Measurements from ENCODE around the gene CCDC142.

DNA sequence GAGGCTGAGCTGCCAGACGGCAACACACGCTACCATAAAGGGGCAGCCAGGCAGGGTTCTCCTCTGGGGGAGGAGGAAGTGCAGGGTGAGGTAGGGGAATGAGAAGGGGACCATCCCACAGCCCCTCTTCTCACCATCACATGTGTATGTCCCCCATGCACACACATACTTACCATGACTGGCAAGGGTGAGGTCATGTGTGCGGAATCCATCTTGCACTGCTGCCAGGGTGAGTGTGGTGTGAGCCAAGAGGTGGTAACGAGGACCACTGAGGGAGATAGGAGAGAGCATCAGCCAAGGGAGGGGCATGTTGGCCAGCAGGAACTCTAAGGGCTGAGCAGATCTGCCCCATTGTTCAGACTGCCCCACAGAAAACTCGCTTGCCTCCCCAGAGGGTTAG lies 54.1 kb downstream of the CCDC142 start:
- TF ChIP-seq, protein P1, sequence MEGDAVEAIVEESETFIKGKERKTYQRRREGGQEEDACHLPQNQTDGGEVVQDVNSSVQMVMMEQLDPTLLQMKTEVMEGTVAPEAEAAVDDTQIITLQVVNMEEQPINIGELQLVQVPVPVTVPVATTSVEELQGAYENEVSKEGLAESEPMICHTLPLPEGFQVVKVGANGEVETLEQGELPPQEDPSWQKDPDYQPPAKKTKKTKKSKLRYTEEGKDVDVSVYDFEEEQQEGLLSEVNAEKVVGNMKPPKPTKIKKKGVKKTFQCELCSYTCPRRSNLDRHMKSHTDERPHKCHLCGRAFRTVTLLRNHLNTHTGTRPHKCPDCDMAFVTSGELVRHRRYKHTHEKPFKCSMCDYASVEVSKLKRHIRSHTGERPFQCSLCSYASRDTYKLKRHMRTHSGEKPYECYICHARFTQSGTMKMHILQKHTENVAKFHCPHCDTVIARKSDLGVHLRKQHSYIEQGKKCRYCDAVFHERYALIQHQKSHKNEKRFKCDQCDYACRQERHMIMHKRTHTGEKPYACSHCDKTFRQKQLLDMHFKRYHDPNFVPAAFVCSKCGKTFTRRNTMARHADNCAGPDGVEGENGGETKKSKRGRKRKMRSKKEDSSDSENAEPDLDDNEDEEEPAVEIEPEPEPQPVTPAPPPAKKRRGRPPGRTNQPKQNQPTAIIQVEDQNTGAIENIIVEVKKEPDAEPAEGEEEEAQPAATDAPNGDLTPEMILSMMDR (IDR thresholded peaks at IDR 0.05; ENCODE audit: low read depth, low read length, missing input control), result no peak
- TF ChIP-seq TAF1 (conservative IDR thresholded peaks at IDR 0.05) (no peak), RAD21 (IDR thresholded peaks at IDR 0.05) (no peak), RXRA (IDR thresholded peaks at IDR 0.05) (no peak), GABPA (IDR thresholded peaks at IDR 0.05 in 1 of 2, conservative IDR thresholded peaks at IDR 0.05 in 1 of 2) (no peak), HNF4G (IDR thresholded peaks at IDR 0.05) (no peak), FOXA1 (IDR thresholded peaks at IDR 0.05) (no peak), SP1 (IDR thresholded peaks at IDR 0.05) (no peak), JUND (IDR thresholded peaks at IDR 0.05) (no peak), FOXA2 (IDR thresholded peaks at IDR 0.05) (no peak), YY1 (IDR thresholded peaks at IDR 0.05) (no peak)
- TF ChIP-seq, protein P2, sequence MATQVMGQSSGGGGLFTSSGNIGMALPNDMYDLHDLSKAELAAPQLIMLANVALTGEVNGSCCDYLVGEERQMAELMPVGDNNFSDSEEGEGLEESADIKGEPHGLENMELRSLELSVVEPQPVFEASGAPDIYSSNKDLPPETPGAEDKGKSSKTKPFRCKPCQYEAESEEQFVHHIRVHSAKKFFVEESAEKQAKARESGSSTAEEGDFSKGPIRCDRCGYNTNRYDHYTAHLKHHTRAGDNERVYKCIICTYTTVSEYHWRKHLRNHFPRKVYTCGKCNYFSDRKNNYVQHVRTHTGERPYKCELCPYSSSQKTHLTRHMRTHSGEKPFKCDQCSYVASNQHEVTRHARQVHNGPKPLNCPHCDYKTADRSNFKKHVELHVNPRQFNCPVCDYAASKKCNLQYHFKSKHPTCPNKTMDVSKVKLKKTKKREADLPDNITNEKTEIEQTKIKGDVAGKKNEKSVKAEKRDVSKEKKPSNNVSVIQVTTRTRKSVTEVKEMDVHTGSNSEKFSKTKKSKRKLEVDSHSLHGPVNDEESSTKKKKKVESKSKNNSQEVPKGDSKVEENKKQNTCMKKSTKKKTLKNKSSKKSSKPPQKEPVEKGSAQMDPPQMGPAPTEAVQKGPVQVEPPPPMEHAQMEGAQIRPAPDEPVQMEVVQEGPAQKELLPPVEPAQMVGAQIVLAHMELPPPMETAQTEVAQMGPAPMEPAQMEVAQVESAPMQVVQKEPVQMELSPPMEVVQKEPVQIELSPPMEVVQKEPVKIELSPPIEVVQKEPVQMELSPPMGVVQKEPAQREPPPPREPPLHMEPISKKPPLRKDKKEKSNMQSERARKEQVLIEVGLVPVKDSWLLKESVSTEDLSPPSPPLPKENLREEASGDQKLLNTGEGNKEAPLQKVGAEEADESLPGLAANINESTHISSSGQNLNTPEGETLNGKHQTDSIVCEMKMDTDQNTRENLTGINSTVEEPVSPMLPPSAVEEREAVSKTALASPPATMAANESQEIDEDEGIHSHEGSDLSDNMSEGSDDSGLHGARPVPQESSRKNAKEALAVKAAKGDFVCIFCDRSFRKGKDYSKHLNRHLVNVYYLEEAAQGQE (IDR thresholded peaks at IDR 0.05), result no peak
- TF ChIP-seq, protein P3, sequence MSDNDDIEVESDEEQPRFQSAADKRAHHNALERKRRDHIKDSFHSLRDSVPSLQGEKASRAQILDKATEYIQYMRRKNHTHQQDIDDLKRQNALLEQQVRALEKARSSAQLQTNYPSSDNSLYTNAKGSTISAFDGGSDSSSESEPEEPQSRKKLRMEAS (IDR thresholded peaks at IDR 0.05), result no peak
- TF ChIP-seq, protein P4, sequence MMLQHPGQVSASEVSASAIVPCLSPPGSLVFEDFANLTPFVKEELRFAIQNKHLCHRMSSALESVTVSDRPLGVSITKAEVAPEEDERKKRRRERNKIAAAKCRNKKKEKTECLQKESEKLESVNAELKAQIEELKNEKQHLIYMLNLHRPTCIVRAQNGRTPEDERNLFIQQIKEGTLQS (IDR thresholded peaks at IDR 0.05), result no peak

Data from liver (tissue), 3 donors.